NCI-H345 treated with DMSO at 0.1 percent for 48 hours (cell line): ENCODE data around the gene RBFOX2.
"Not testable (repeated sequence)": the region's sequence is repeated elsewhere in the genome, so short reads cannot be mapped to it uniquely, and the experiment has no call there.

Experiments used
- DNase-seq: peaks from one replicate; lab custom pipeline; 2025; ENCODE audit not compliant: unreplicated experiment; lab: John Stamatoyannopoulos, UW

The RBFOX2 gene

DNA sequence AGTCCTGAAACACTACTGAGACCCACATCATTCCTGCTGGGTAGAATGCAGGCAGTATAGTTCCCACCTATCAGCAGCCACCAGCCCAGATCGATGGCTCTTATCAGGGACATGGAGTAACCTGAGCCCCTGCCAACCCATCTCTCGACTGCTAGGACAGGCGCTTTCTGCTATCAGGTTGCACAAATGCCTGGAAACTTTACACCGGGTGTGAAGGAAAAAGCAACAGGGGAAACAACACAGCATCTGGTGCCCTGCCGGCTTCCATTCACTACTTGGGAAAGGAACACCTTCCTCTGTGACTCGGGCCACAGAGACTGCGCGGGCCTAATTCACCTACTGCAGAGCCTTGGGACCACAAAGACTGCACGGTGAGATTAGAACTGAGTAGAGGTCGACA, 18.5 kb downstream of the RBFOX2 start:
- no peak for DNase-seq

DNA sequence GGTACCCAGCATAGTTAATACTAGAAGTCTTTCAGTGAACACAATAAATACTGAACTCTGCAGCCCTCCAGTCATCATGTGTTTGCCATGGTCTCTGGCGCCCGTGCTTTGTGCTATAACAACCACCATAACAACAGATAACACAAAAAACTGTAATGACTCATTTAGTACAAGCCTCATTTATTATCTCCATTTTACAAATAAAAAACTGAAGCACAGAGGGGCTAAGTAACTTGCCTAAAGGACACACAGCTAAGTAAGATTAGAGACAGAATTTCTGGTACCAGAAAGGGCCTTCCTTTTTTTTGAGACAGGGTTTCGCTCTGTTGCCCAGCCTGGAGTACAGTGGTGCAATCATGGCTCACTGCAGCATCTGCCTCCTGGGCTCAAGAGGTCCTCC, 19.5 kb downstream of the RBFOX2 start:
- no peak for DNase-seq

- DNase-seq, result no peak
Measured at GRCh38 chr22:36008565-36008964, 20.1 kb downstream of the RBFOX2 start.

DNA sequence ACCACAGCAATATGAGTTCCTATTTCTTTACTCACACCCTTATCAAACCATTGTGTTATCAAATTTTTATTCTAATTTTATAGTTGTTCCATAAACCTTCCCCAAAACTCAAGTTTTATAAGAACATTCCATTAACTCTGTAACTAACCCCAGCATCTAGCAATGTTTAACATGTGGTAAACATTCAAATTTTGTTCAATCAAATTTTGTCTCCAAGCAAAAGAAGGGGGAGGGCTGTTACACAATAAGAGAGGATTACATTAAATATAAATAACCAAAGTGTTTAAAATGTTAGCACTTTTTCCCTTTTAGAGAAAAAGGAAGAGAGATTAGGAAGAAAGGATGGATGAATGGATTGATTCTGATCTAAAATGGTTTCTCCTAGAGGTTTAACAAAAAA, 20.5 kb downstream of the RBFOX2 start:
- DNase-seq, result no peak

GRCh38 chr22:36003972-36004674, 24.5 kb downstream of the RBFOX2 start:
- no peak for DNase-seq

DNA sequence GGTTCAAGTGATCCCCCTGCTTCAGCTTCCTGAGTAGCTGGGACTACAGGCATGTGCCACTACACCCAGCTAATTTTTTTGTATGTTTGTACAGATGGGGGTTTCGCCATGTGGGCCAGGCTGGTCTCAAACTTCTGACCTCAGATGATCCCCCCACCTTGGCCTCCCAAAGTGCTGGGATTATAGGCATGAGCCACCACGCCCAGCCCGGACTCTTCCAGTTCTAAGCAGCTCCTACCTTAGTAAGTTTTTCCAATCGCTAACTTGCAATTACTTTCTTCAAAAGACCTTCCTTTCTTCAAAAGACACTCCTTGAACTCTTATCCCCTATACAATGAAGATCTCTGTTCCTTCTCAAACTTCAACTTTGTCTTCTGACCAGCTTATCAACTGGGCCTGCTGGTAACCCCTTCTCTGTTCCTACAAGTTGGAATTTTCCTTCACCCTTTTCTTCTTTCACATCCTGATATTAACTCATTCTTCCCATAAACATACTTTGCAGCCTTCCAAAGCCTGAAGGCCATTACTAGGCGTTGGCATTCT, 25.8 kb downstream of the RBFOX2 start:
- no peak for DNase-seq

DNA sequence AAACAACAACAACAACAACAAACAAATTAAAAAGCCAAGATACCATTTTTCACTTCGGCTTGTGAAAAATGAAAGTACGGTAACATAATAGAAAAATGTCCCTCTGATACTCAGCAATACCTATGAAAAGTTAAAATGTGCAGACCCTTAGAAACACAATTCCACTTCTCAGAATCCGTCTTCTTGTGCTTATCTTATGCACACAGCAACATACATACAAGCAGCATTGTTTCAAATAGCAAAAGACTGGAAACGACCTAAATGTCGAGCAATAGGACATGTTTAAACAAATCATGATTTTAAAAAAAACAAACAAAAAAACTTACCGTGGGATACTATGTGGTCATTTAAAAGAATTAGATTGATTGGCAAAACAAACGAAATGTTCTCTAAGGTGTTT, 26.5 kb downstream of the RBFOX2 start:
- DNase-seq, result no peak

DNA sequence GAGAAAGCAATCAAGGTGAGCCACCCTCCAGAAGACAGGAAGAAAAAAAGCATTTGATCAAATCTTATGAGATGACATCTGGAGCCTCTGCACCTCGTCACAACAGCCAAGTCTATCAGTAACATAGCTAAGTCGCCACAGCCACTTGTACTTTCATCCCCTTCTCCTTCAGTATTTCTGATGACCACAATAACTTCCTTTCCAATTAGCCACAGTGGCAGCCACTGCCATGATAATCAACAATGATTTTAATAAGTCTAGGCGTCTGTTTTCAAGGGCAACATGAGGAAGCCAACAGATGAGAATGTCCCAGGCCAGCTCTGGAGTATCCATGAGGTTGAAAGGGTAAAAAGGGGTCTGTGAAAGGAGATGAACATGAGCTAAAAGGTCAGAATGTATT, 29.9 kb downstream of the RBFOX2 start:
- no peak for DNase-seq

GRCh38 chr22:35997438-35997837, 31.2 kb downstream of the RBFOX2 start:
- no peak for DNase-seq

DNA sequence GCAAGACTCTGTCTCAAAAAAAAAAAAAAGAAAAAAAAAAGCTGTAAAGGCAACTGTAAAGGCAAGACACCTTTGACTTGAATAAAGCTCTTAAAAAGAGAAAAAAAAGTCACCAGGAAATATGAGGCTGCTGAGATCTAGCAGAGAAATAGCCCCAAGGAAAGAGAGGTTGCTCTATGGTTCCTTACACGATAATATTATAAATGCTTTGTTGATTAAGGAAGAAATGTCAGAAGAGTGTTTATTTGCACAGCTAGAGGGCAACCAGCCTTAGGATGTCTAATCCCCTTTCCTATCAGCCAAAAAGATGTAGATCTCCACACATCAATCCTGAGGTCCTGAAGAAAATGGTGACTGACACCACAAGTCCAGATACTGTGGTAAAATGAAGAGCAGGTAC, 32.0 kb downstream of the RBFOX2 start:
- no peak for DNase-seq

DNA sequence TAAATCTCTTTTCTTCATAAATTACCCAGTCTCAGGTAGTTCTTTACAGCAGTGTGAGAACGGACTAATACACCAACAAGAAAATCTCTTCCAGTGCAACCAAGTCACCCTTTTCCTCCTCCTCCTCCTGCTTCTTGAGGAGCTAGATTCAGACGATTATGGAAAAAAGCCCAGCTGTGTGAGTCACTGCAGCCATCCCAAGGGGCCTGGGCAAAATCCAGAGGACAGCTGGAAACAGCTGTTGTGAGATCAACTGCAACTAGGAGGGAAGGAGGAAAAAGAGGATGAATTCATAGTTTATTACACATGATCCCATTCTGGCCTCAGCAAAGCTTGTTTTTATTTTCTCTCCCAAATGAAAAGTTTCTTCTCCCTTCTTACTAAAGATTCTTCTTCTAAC, 32.9 kb downstream of the RBFOX2 start:
- no peak for DNase-seq

DNA sequence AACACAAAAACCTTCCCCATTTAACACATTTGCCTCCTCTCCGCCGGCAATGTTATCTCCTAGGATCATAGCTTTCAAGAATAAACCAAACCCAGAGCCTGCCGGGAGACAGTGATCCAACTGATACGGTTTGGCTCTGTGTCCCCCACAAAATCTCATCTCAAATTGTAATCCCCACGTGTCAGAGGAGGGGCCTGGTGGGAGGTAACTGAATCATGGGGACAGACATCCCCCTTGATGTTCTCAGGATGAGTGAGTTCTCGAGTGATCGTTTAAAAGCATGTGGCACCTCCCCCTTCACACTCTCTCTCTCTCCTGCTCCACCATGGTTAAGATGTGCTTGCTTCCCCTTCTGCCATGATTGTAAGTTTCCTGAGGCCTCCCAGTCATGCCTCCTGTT, 33.3 kb downstream of the RBFOX2 start:
- DNase-seq, result no peak

GRCh38 chr22:35993727-35994126, 34.9 kb downstream of the RBFOX2 start:
- DNase-seq, result not testable (repeated sequence)

GRCh38 chr22:35993048-35993714, 35.4 kb downstream of the RBFOX2 start:
- no peak for DNase-seq

- DNase-seq, result no peak
Measured at GRCh38 chr22:35991168-35991567, 37.5 kb downstream of the RBFOX2 start.

GRCh38 chr22:35988030-35988429, 40.6 kb downstream of the RBFOX2 start:
- no peak for DNase-seq

GRCh38 chr22:35987487-35987886, 41.1 kb downstream of the RBFOX2 start:
- no peak for DNase-seq

DNA sequence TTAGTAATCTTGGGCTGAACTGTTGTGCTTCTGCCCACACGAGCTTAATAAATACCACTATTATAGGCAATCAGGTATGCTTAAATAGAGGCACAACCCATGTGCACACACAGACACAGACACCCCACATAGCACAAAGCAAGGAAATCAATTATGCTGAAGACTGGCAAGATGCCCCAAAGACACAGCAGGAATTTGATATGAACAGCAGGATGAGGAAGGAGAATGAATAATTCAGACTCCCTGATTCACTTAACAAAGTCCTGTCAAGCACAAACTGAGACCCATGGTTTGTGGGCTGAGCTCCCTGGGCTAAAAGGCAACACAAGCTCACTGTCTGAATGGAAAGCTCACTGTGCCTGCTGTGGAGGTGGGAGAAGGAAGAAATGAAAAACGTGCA, 42.5 kb downstream of the RBFOX2 start:
- DNase-seq, result no peak

- DNase-seq, result no peak
Measured at GRCh38 chr22:35985371-35985770, 43.3 kb downstream of the RBFOX2 start.

DNA sequence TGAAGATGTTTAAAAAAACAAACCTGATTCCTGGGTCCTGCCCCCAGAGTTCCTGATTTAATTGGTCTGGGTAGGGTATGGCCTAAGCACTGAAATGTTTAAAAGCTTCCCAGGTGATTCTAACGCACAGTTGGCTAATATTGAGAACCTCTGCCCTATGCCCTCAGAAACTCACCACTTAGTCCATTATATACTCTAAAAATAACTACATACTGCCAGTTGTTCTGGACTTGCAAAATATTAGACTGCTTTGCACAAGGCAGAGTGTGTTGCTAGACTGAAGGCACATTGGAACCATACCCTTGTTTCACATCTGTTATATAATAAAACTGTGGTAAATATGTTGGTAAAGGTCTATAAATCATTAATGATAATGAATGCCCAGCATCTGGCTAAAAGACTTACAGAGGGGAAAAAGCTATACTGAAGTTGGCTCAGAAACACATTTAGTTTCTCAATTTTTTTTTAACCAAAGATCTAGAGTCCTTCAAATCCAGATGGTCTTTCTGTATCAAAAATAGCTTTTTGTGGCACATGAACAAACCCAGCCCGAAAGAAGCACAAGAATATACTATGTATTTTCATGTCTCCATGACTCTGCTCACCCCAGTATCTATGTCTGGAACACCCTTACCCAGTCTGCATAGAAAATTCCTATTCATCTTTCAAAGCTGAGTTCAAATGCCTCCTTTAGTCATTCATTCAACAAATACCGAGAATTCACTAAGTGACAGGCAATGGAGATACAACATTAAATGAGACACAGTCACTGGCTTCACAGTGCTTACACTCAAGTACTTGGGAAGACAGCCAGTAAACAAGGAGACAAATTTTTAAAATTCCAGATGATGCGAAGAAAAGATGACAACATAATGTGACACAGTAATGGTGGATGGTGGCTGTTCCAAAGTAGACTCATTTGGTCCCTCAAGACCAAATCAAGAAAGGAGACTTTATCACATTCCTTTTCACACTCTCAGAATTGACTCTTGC, 44.1 kb downstream of the RBFOX2 start:
- no peak for DNase-seq

- DNase-seq, result no peak
Measured at GRCh38 chr22:35981900-35982299, 46.7 kb downstream of the RBFOX2 start.
